Measurements from ENCODE around the gene KRT6A. TPM values are rescaled to one million over a fixed set of nuclear protein-coding genes. Genes with fewer than 3 reads are reported as not detected.

KRT6A gene
- total and polyA plus RNA-seq, 9 of the 15 experiments (the other 6 are each of a cell fraction or from before 2014, with no cell fraction given), result 0.26 TPM; not detected in 8

DNA sequence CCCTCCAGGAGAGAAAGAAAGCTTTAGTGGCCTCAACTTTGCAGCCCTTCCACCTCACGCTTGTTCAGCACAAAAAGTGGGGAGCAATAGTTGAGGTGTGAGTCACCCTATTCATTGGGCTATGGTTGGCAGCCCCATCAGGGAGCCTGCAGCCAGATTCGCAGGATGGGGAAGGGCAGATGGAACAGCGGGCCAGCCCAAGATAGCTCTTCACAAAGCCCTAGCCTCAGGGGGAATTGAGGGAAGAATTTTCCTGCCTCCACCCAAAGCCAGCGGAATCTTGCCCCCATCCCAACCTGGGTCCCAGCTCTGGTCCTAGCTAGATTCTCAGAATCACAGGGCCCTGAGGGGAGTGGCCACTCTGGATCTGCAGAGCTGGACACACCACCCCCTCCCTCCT is 30.8 kb upstream of the KRT6A start:
- H3K79me2 ChIP-seq (ENCODE audit: control insufficient read depth, insufficient read depth, low read length), result no peaks in the 10 kb centered on the region
- H3K9me3 ChIP-seq (replicated peaks; ENCODE audit: control insufficient read depth, insufficient read depth, low read depth, low read length), result no peaks in the 10 kb centered on the region
- DNase-seq (ENCODE audit: extremely low read depth in 1 of 4, low spot score in 3 of 4) (no peak), FAIRE-seq (no peak), ATAC-seq (no peak)
- POLR2A ChIA-PET, result interaction anchor here (0.6 kb wide), 1 partner anchor 93 kb away, joined by 3 read pairs; no protein-coding TSS in a partner anchor
- in situ Hi-C loops (cut with MboI), result no loop called here
- no peaks in the 10 kb centered on the region for H3K36me3 ChIP-seq (ENCODE audit: control insufficient read depth, insufficient read depth, low read length)
- H3K9me1 ChIP-seq (ENCODE audit: control insufficient read depth, insufficient read depth, low read length), result no peaks in the 10 kb centered on the region
- H4K20me1 ChIP-seq (replicated peaks; ENCODE audit: control insufficient read depth, insufficient read depth, low read length), result peaks cover 7% of the 10 kb centered on the region
- H3K9ac ChIP-seq (ENCODE audit: insufficient read depth in 1 of 2, low read depth in 2 of 2, low read length in 2 of 2), result no peak overlapping the region
- BruUV-seq (replicated peaks), result no TSS peak
- CTCF ChIA-PET (ENCODE audit: low intra/inter-chr PET ratio), result no interaction called here
- WGBS (ENCODE audit: insufficient coverage, low coverage, missing lambda C conversion rate), result 2% methylated on average over 4 of the region's 4 CpGs
- intact Hi-C loops (cut with micrococcal nuclease), result no loop called here
- no peaks in the 10 kb centered on the region; a peak in 1 of 5 replicates for H3K4me1 ChIP-seq (replicated peaks in 1 of 2; ENCODE audit: control insufficient read depth in 2 of 2, insufficient read depth in 2 of 2, low read length in 2 of 2)
- H2AFZ ChIP-seq (ENCODE audit: low read depth, low read length), result no peak overlapping the region
- H3K4me2 ChIP-seq (ENCODE audit: insufficient read depth, low read length), result no peak overlapping the region
- H3K4me3 ChIP-seq, result no peak overlapping the region
- H3K27me3 ChIP-seq (ENCODE audit: control insufficient read depth in 2 of 2, insufficient read depth in 2 of 2, low read length in 2 of 2), result peaks cover 12 to 63% of the 10 kb centered on the region in 2 experiments; a peak in 4 of 5 replicates
- TF ChIP-seq ARNT (IDR thresholded peaks at IDR 0.05) (no peak), POLR2AphosphoS5 (IDR thresholded peaks at IDR 0.05; ENCODE audit: control insufficient read depth, insufficient read depth, low read depth, low read length) (no peak), KAT2B (IDR thresholded peaks at IDR 0.05; ENCODE audit: low read depth, low read length) (no peak), AFF4 (CRISPR knock-in tag; IDR thresholded peaks at IDR 0.05) (no peak), ZNF436 (CRISPR knock-in tag; IDR thresholded peaks at IDR 0.05) (no peak), ZBTB17 (CRISPR knock-in tag; IDR thresholded peaks at IDR 0.05) (no peak), TSC22D4 (tag; IDR thresholded peaks at IDR 0.05) (no peak), ZNF785 (CRISPR knock-in tag; IDR thresholded peaks at IDR 0.05) (no peak), ETS2 (tag; IDR thresholded peaks at IDR 0.05; ENCODE audit: borderline replicate concordance, poor library complexity, severe bottlenecking) (no peak), SRSF7 (optimal IDR thresholded peaks at IDR 0.05; ENCODE audit: low read depth, low read length) (no peak), CBX8 (IDR thresholded peaks at IDR 0.05; ENCODE audit: borderline replicate concordance, extremely low read depth, low read depth, low read length, poor library complexity, severe bottlenecking) (no peak)
- no peak overlapping the region for H3K27ac ChIP-seq (ENCODE audit: extremely low read depth, low read depth, low read length)
